ENCODE results near the gene EVPLL.
"Not testable (repeated sequence)": the region's sequence is repeated elsewhere in the genome, so short reads cannot be mapped to it uniquely, and the experiment has no call there.

The EVPLL gene

GRCh38 chr17:18377437-18378204, at the start of gene EVPLL:
Gene EVPLL (plus strand): TSS chr17:18377778. CDS start chr17:18380938, 3,160 bp downstream.
- no peak within 1 kb of the TSS for H3K4me3 ChIP-seq (ENCODE audit: low read depth, low read length)
- no peak for TF ChIP-seq CTCF (IDR thresholded peaks at IDR 0.05; ENCODE audit: low read depth, low read length, missing control alignments)
- DNase-seq (ENCODE audit: low read depth): no peak

- no peak overlapping the region for H3K4me3 ChIP-seq (ENCODE audit: low read depth, low read length)
- DNase-seq (ENCODE audit: low read depth): no peak
- no peak for TF ChIP-seq CTCF (IDR thresholded peaks at IDR 0.05; ENCODE audit: low read depth, low read length, missing control alignments)
Observed at GRCh38 chr17:18328643-18329204, 48.9 kb upstream of the EVPLL start.

GRCh38 chr17:18331879-18332278, 45.7 kb upstream of the EVPLL start:
- no peak for DNase-seq (ENCODE audit: low read depth)
- no peak for TF ChIP-seq CTCF (IDR thresholded peaks at IDR 0.05; ENCODE audit: low read depth, low read length, missing control alignments)
- no peak overlapping the region for H3K4me3 ChIP-seq (ENCODE audit: low read depth, low read length)

GRCh38 chr17:18332909-18333489, 44.6 kb upstream of the EVPLL start:
- DNase-seq (ENCODE audit: low read depth): no peak
- TF ChIP-seq CTCF (IDR thresholded peaks at IDR 0.05; ENCODE audit: low read depth, low read length, missing control alignments): no peak
- H3K4me3 ChIP-seq (ENCODE audit: low read depth, low read length): no peak overlapping the region

GRCh38 chr17:18338158-18338557, 39.4 kb upstream of the EVPLL start:
- not testable (repeated sequence) for DNase-seq (ENCODE audit: low read depth); H3K4me3 ChIP-seq (ENCODE audit: low read depth, low read length)

GRCh38 chr17:18339933-18340332, 37.6 kb upstream of the EVPLL start:
- no peak for TF ChIP-seq CTCF (IDR thresholded peaks at IDR 0.05; ENCODE audit: low read depth, low read length, missing control alignments)
- H3K4me3 ChIP-seq (ENCODE audit: low read depth, low read length): no peak overlapping the region
- no peak for DNase-seq (ENCODE audit: low read depth)

GRCh38 chr17:18344021-18344420, 33.6 kb upstream of the EVPLL start:
- no peak overlapping the region for H3K4me3 ChIP-seq (ENCODE audit: low read depth, low read length)
- no peak for TF ChIP-seq CTCF (IDR thresholded peaks at IDR 0.05; ENCODE audit: low read depth, low read length, missing control alignments)
- no peak for DNase-seq (ENCODE audit: low read depth)
